HCT116 (cell line): ENCODE results near the gene FBXW4. TPM values are rescaled to one million over a fixed set of nuclear protein-coding genes. Genes with fewer than 3 reads are reported as not detected.

ENCODE experiments used
- ATAC-seq: fragments of 200-7000 bp; cut with Tn5 transposase; 2 replicates; pipeline ENCODE4 v1.9.1; 2020; ENCODE audit warnings: mild to moderate bottlenecking, moderate library complexity
- BruUV-seq: library from RNA; stranded (reverse); fragments of 400-500 nt; replicated peaks from 2 replicates; lab custom pipeline; 2021; lab: Mats Ljungman, UMichigan
- CTCF ChIA-PET: fragments of 300-600 bp; sonication (Branson Sonifier 250); formaldehyde crosslinking; loops from one replicate; lab custom pipeline; 2021; ENCODE audit warnings: antibody characterized with exemption; lab: Charles Lee
- POLR2A ChIA-PET: fragments of 300-600, 350-600 bp; sonication (Branson Sonifier 250); formaldehyde crosslinking; loops from one replicate; lab custom pipeline; 2021; ENCODE audit warnings: antibody characterized with exemption; lab: Charles Lee
- RAD21 ChIA-PET, 2 experiments: fragments of 300-600 bp; sonication (Branson Sonifier 250); formaldehyde crosslinking; loops; one replicate each; lab custom pipeline; 2023; ENCODE audit warnings: low total read pairs in 2 of 2; ENCODE audit not compliant: uncharacterized antibody in 2 of 2, unreplicated experiment in 2 of 2, low non-redundant PET in 1 of 2; lab: Charles Lee
- DNase-seq: peaks from one replicate; pipeline ENCODE4 v3.0.0-alpha.2; 2010; ENCODE audit warnings: low read depth, low spot score
- H2AFZ ChIP-seq: fragments of 200-600 bp; shearing (Covaris generic), sonication (generic); 2 replicates; pipeline ENCODE4 v1.6.1; 2017; ENCODE audit warnings: low read depth, mixed run types, mixed read lengths, antibody characterized with exemption, low read length; ENCODE audit not compliant: poor library complexity, severe bottlenecking
- H3K27ac ChIP-seq: 2 replicates; pipeline ENCODE4 v1.5.1; 2012; ENCODE audit warnings: low read depth, low read length
- H3K27me3 ChIP-seq: fragments of 200-600 bp; sonication (generic); 2 replicates; pipeline ENCODE4 v1.6.1; 2016; ENCODE audit warnings: mixed run types, low read length, mixed read lengths; ENCODE audit not compliant: insufficient read depth
- H3K36me3 ChIP-seq, 2 experiments: fragments of 200-500 bp in 1 of 2; fragments of 200-600 bp in 1 of 2; sonication (Bioruptor generic) in 1 of 2; sonication (generic) in 1 of 2; 2 replicates each; pipeline versions ENCODE4 v1.5.1 to v1.6.1; 2014 to 2016; ENCODE audit warnings: low read length in 2 of 2, inconsistent platforms in 1 of 2, mixed read lengths in 1 of 2, mixed run types in 1 of 2; ENCODE audit not compliant: insufficient read depth in 2 of 2, control insufficient read depth in 1 of 2
- H3K4me1 ChIP-seq, 2 experiments: fragments of 200-600 bp in 1 of 2; sonication (generic) in 1 of 2; 2 replicates each; pipeline versions ENCODE4 v1.5.1 to v1.6.1; 2012 to 2017; ENCODE audit warnings: low read length in 2 of 2, inconsistent platforms in 1 of 2, mild to moderate bottlenecking in 1 of 2, mixed read lengths in 1 of 2, mixed run types in 1 of 2, moderate library complexity in 1 of 2; ENCODE audit not compliant: insufficient read depth in 2 of 2, control insufficient read depth in 1 of 2
- H3K4me2 ChIP-seq: fragments of 200-600 bp; sonication (generic); 2 replicates; pipeline ENCODE4 v1.6.1; 2017; ENCODE audit warnings: mixed run types, low read length, mixed read lengths
- H3K4me3 ChIP-seq, 2 experiments: fragments of 200-600 bp in 1 of 2; sonication (generic) in 1 of 2; replicated peaks in 1 of 2; 2 replicates each; pipeline ENCODE4 v1.5.1; 2011 to 2016; ENCODE audit warnings: low read length in 2 of 2, control low read depth in 1 of 2, low read depth in 1 of 2, mild to moderate bottlenecking in 1 of 2, mixed read lengths in 1 of 2, mixed run types in 1 of 2
- H3K79me2 ChIP-seq: fragments of 200-600 bp; sonication (generic); 2 replicates; pipeline ENCODE4 v1.6.1; 2017; ENCODE audit warnings: mild to moderate bottlenecking, mixed run types, low read length, moderate library complexity, mixed read lengths; ENCODE audit not compliant: insufficient read depth
- H3K9ac ChIP-seq: fragments of 200-600 bp; sonication (generic); 2 replicates; pipeline ENCODE4 v1.6.1; 2016; ENCODE audit warnings: low read length, mixed read lengths
- H3K9me2 ChIP-seq: fragments of 200-600 bp; sonication (generic), shearing (Covaris generic); 2 replicates; pipeline ENCODE4 v1.6.1; 2017; ENCODE audit warnings: mixed run types, mild to moderate bottlenecking, moderate library complexity; ENCODE audit not compliant: insufficient read depth
- H3K9me3 ChIP-seq, 2 experiments: fragments of 200-500 bp in 1 of 2; fragments of 200-600 bp in 1 of 2; sonication (Bioruptor generic) in 1 of 2; sonication (generic) in 1 of 2; 2 replicates each; pipeline ENCODE4 v1.6.1; 2014 to 2017; ENCODE audit warnings: low read length in 2 of 2, mixed read lengths in 2 of 2, inconsistent platforms in 1 of 2, low read depth in 1 of 2, mild to moderate bottlenecking in 1 of 2, mixed run types in 1 of 2, moderate library complexity in 1 of 2; ENCODE audit not compliant: control insufficient read depth in 1 of 2, insufficient read depth in 1 of 2
- H4K20me1 ChIP-seq: fragments of 200-600 bp; sonication (generic), shearing (Covaris generic); 2 replicates; pipeline ENCODE4 v1.6.1; 2017; ENCODE audit warnings: mixed run types, mild to moderate bottlenecking, moderate library complexity; ENCODE audit not compliant: insufficient read depth
- ATF3 ChIP-seq: IDR thresholded peaks from 2 replicates; pipeline ENCODE4 v1.6.1; 2012
- CBX3 ChIP-seq: IDR thresholded peaks from 2 replicates; pipeline ENCODE4 v1.6.1; 2012; ENCODE audit warnings: low read depth
- CEBPB ChIP-seq: IDR thresholded peaks from 2 replicates; pipeline ENCODE4 v1.6.1; 2012; ENCODE audit warnings: low read depth
- EGR1 ChIP-seq: IDR thresholded peaks from 2 replicates; pipeline ENCODE4 v1.6.1; 2012; ENCODE audit warnings: low read depth
- ELF1 ChIP-seq: IDR thresholded peaks from 2 replicates; pipeline ENCODE4 v1.6.1; 2012; ENCODE audit warnings: low read depth, borderline replicate concordance
- EZH2phosphoT487 ChIP-seq: fragments of 200-600 bp; IDR thresholded peaks from 2 replicates; pipeline ENCODE4 v1.6.1; 2018; ENCODE audit warnings: antibody characterized with exemption, borderline replicate concordance
- FOSL1 ChIP-seq: IDR thresholded peaks from 2 replicates; pipeline ENCODE4 v1.6.1; 2012; ENCODE audit warnings: low read depth
- JUND ChIP-seq: IDR thresholded peaks from 2 replicates; pipeline ENCODE4 v1.6.1; 2012
- POLR2A ChIP-seq: IDR thresholded peaks from 2 replicates; pipeline ENCODE4 v1.7.0; 2011; ENCODE audit warnings: borderline replicate concordance; ENCODE audit not compliant: insufficient read depth, insufficient read length; ENCODE audit errors: extremely low read depth
- REST ChIP-seq: IDR thresholded peaks from 2 replicates; pipeline ENCODE4 v1.6.1; 2012; ENCODE audit warnings: low read depth
- SP1 ChIP-seq: IDR thresholded peaks from 2 replicates; pipeline ENCODE4 v1.6.1; 2012; ENCODE audit warnings: low read depth
- YY1 ChIP-seq: IDR thresholded peaks from 2 replicates; pipeline ENCODE4 v1.6.1; 2011; ENCODE audit warnings: low read length, low read depth, moderate library complexity, mild to moderate bottlenecking; ENCODE audit not compliant: insufficient replicate concordance; ENCODE audit errors: extremely low read depth
- ZFX ChIP-seq: fragments of 450-650 bp; IDR thresholded peaks from 2 replicates; pipeline ENCODE4 v1.6.1; 2017
- intact Hi-C: fragments of 100-400 bp; cut with micrococcal nuclease; formaldehyde crosslinking; loops from 2 replicates; pipeline ENCODE4 v1.10.0; 2022
- total RNA-seq: library from RNA; stranded (reverse); gene quantifications from one replicate; pipeline ENCODE4 v1.2.1, GENCODE V29; 2021; ENCODE audit not compliant: unreplicated experiment

Gene FBXW4
- total RNA-seq, 1 experiment from 2014 or later, result 35.3 TPM

GRCh38 chr10:101624526-101625102 lies 70.4 kb downstream of the FBXW4 start:
- CTCF ChIA-PET, result interaction anchor here (1.7 kb wide), 1 partner anchor 22 kb away, joined by 5 read pairs; no protein-coding TSS in a partner anchor

More at GRCh38 chr10:101624526-101625102, 70.4 kb downstream of the FBXW4 start:
- no peak overlapping the region for H3K4me3 ChIP-seq
- no peaks in the 10 kb centered on the region for H4K20me1 ChIP-seq
- no peak overlapping the region for H2AFZ ChIP-seq
- H3K9me3 ChIP-seq, result no peaks in the 10 kb centered on the region
- no peak overlapping the region for H3K4me2 ChIP-seq
- BruUV-seq, result no TSS peak
- DNase-seq (no peak), ATAC-seq (no peak)
- H3K9ac ChIP-seq, result no peak overlapping the region
- POLR2A ChIA-PET, result no interaction called here
- H3K9me2 ChIP-seq, result no peaks in the 10 kb centered on the region
- H3K27ac ChIP-seq, result no peak overlapping the region
- H3K79me2 ChIP-seq, result no peaks in the 10 kb centered on the region
- no peaks in the 10 kb centered on the region for H3K27me3 ChIP-seq
- no peaks in the 10 kb centered on the region for H3K36me3 ChIP-seq
- intact Hi-C loops, result no loop called here
- TF ChIP-seq YY1, result no peak
- no peak for TF ChIP-seq CEBPB
- TF ChIP-seq ATF3, result no peak
- TF ChIP-seq CBX3, result no peak
- no peak for TF ChIP-seq EGR1
- TF ChIP-seq FOSL1, result no peak
- TF ChIP-seq POLR2A, result no peak
- no peak for TF ChIP-seq ZFX
- no peak for TF ChIP-seq EZH2phosphoT487
- TF ChIP-seq ELF1, result no peak
- TF ChIP-seq SP1, result no peak
- TF ChIP-seq REST, result no peak
- TF ChIP-seq JUND, result no peak
- RAD21 ChIA-PET, result no interaction called here
- H3K4me1 ChIP-seq, result no peaks in the 10 kb centered on the region
